Kidney (tissue), 14 donors: Measurements from ENCODE around the gene LRRC4C. TPM values are rescaled to one million over a fixed set of nuclear protein-coding genes. Genes with fewer than 3 reads are reported as not detected.

ENCODE experiments used
- DNase-seq, 5 donors: peaks; one replicate each; pipeline ENCODE4 v3.0.0-alpha.2; 2013 to 2020
- FAIRE-seq: peaks from 2 replicates; lab custom pipeline; 2012; peaks lifted over from hg19 to GRCh38; lab: Jason Lieb, UNC
- H3K27ac ChIP-seq, 2 donors: one replicate each; pipeline ENCODE4 v1.7.0; 2013; ENCODE audit warnings: low read depth in 2 of 2, low read length in 2 of 2, inconsistent platforms in 1 of 2
- H3K27me3 ChIP-seq: one replicate; pipeline ENCODE4 v1.7.1; 2013; ENCODE audit warnings: low read length, inconsistent platforms; ENCODE audit not compliant: control insufficient read depth, insufficient read depth
- H3K36me3 ChIP-seq, 3 donors: one replicate each; pipeline versions ENCODE4 v1.7.0 to v1.7.1; 2013; ENCODE audit warnings: low read length in 3 of 3, control low read depth in 1 of 3, inconsistent platforms in 1 of 3; ENCODE audit not compliant: insufficient read depth in 3 of 3, control insufficient read depth in 2 of 3
- H3K4me1 ChIP-seq, 3 donors: one replicate each; pipeline versions ENCODE4 v1.7.0 to v1.7.1; 2013; ENCODE audit warnings: low read length in 3 of 3, inconsistent platforms in 1 of 3, low read depth in 1 of 3; ENCODE audit not compliant: control insufficient read depth in 2 of 3, insufficient read depth in 2 of 3
- H3K4me3 ChIP-seq, 3 donors: one replicate each; pipeline versions ENCODE4 v1.7.0 to v1.8.1; 2013; ENCODE audit warnings: low read length in 3 of 3, control low read depth in 1 of 3, inconsistent platforms in 1 of 3
- H3K9ac ChIP-seq, 3 donors: one replicate each; pipeline versions ENCODE4 v1.7.0 to v1.7.1; 2013; ENCODE audit warnings: low read length in 3 of 3, control low read depth in 1 of 3, inconsistent platforms in 1 of 3
- H3K9me3 ChIP-seq, 3 donors: one replicate each; pipeline versions ENCODE4 v1.7.0 to v1.7.1; 2013; ENCODE audit warnings: low read length in 3 of 3, control low read depth in 1 of 3, inconsistent platforms in 1 of 3; ENCODE audit not compliant: control insufficient read depth in 2 of 3, insufficient read depth in 1 of 3
- CTCF ChIP-seq: IDR thresholded peaks from 3 replicates; pipeline ENCODE4 v1.5.1; 2012; ENCODE audit warnings: mild to moderate bottlenecking, moderate library complexity, borderline replicate concordance; ENCODE audit not compliant: insufficient read depth; ENCODE audit errors: extremely low read depth
- intact Hi-C: fragments of 100-400 bp; cut with DNase I; formaldehyde crosslinking; loops from one replicate; pipeline ENCODE4 v1.11.1; 2022
- polyA plus RNA-seq: library from polyadenylated mRNA; stranded (reverse); fragments of 350-450 nt; fragmentation: Illumina TruSeq; extraction: RNeasy Lipid Tissue Mini Kit (QIAGEN cat#74804); gene quantifications from one replicate; pipeline ENCODE4 v1.2.3, GENCODE V29; 2014; ENCODE audit warnings: low read depth, low replicate concordance; ENCODE audit not compliant: insufficient read depth
- total RNA-seq: library from RNA; stranded (reverse); fragmentation: NEBNext Ultra II Directional; extraction: Animal tissue kit (Norgen Biotek cat#: 25700); gene quantifications from one replicate; pipeline ENCODE4 v1.2.1, GENCODE V29; 2021
- donor health status: control.
- donor health status: control.
- donor health status: control.
- donor health status: control.
- donor health status: control.
- donor health status: DM: yes; HTN: yes; CAD: no.
- donor health status: Normal renal cell carcinoma (clear cell type).

LRRC4C gene
- total and polyA plus RNA-seq, 2 donors from 2014 or later, result 0.26 to 1.6 TPM

GRCh38 chr11:40321537-40321936 is 1137.9 kb downstream of the LRRC4C start:
- TF ChIP-seq CTCF, result no peak
- no peaks in the 10 kb centered on the region for H3K9me3 ChIP-seq
- H3K27me3 ChIP-seq, result no peaks in the 10 kb centered on the region
- intact Hi-C loops, result no loop called here
- no peak overlapping the region for H3K4me3 ChIP-seq
- no peak for DNase-seq
- no peak overlapping the region for H3K27ac ChIP-seq
- FAIRE-seq, result no peak
- no peaks in the 10 kb centered on the region for H3K36me3 ChIP-seq
- H3K9ac ChIP-seq, result no peak overlapping the region
- no peaks in the 10 kb centered on the region for H3K4me1 ChIP-seq

GRCh38 chr11:40316171-40316570 is 1143.3 kb downstream of the LRRC4C start:
- no peaks in the 10 kb centered on the region for H3K9me3 ChIP-seq
- FAIRE-seq, result no peak
- H3K4me3 ChIP-seq, result no peak overlapping the region
- no peaks in the 10 kb centered on the region for H3K27me3 ChIP-seq
- H3K9ac ChIP-seq, result no peak overlapping the region
- no peaks in the 10 kb centered on the region for H3K36me3 ChIP-seq
- intact Hi-C loops, result no loop called here
- no peaks in the 10 kb centered on the region for H3K4me1 ChIP-seq
- no peak overlapping the region for H3K27ac ChIP-seq
- no peak for DNase-seq
- no peak for TF ChIP-seq CTCF

DNA sequence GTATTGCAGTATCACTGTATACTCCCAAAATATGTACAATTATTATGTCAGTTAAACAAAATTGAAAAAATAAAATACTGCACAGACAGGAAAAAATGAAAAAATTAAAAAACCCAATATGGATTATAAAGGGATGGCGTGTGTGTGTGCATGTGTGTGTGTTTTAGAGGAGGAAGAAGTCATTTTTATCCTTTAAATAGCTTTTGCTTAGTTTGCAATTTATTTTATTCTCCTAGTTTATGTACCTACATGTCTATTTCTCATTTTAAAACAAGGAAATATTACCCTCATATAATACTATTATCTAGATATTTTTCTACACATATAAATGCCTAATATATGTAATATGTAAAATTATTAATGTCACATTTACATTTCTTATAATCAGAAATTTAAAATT is 1144.3 kb downstream of the LRRC4C start:
- H3K27ac ChIP-seq, result no peak overlapping the region
- no peaks in the 10 kb centered on the region for H3K9me3 ChIP-seq
- no peaks in the 10 kb centered on the region for H3K36me3 ChIP-seq
- no peak for TF ChIP-seq CTCF
- no peaks in the 10 kb centered on the region for H3K4me1 ChIP-seq
- H3K4me3 ChIP-seq, result no peak overlapping the region
- peak; percentile 39 for FAIRE-seq
- no peak for DNase-seq
- H3K27me3 ChIP-seq, result no peaks in the 10 kb centered on the region
- intact Hi-C loops, result no loop called here
- no peak overlapping the region for H3K9ac ChIP-seq

DNA sequence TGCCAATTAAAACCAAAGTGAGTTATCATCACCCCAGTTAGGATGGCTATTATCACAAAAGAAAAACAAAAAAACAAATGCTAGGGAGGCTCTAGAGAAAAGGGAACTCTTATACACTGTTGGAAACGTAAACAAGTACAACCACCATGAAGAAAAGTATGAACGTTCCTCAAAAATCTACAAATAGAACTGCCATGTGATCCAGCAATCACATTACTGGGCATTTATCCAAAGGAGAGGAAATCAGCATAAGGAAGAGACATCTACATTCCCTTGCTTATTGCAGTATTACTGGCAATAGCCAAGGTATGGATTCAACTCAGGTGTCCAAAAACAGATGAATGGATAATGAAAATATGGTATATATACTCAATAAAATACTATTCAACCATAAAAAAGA is 1145.1 kb downstream of the LRRC4C start:
- Histone ChIP-seq H3K27me3 (no peaks in the 10 kb centered on the region), H3K36me3 (no peaks in the 10 kb centered on the region), H3K9me3 (no peaks in the 10 kb centered on the region), H3K27ac (no peak overlapping the region), H3K9ac (no peak overlapping the region), H3K4me1 (no peaks in the 10 kb centered on the region), H3K4me3 (no peak overlapping the region)
- no peak for DNase-seq
- TF ChIP-seq CTCF, result no peak
- intact Hi-C loops, result no loop called here
- no peak for FAIRE-seq
